Neuronal stem cell (in vitro differentiated cells): ENCODE data around the gene GRIA4.
A peak's percentile ranks its signal among the peaks of the same experiment; 100 is the strongest.

Experiments used
- DNase-seq: peaks from one replicate; pipeline ENCODE4 v3.0.0-alpha.2; 2013; ENCODE audit warnings: low spot score
- H2AFZ ChIP-seq: one replicate; pipeline ENCODE4 v1.6.1; 2013; ENCODE audit warnings: mild to moderate bottlenecking, low read length, inconsistent platforms
- H2AK5ac ChIP-seq: 2 replicates; pipeline ENCODE4 v1.6.1; 2013; ENCODE audit warnings: low read depth, mild to moderate bottlenecking, inconsistent platforms, low read length, moderate library complexity, mixed read lengths
- H2BK120ac ChIP-seq: 2 replicates; pipeline ENCODE4 v1.6.1; 2013; ENCODE audit warnings: low read depth, mild to moderate bottlenecking, inconsistent platforms, low read length, moderate library complexity, mixed read lengths
- H2BK12ac ChIP-seq: one replicate; pipeline ENCODE4 v1.6.1; 2013; ENCODE audit warnings: low read length, inconsistent platforms
- H2BK15ac ChIP-seq: 2 replicates; pipeline ENCODE4 v1.6.1; 2013; ENCODE audit warnings: mild to moderate bottlenecking, low read length, inconsistent platforms, mixed read lengths
- H2BK5ac ChIP-seq: one replicate; pipeline ENCODE4 v1.6.1; 2013; ENCODE audit warnings: inconsistent platforms, mild to moderate bottlenecking, low read length, moderate library complexity
- H3K14ac ChIP-seq: one replicate; pipeline ENCODE4 v1.6.1; 2013; ENCODE audit warnings: low read length, inconsistent platforms
- H3K18ac ChIP-seq: 2 replicates; pipeline ENCODE4 v1.6.1; 2013; ENCODE audit warnings: low read length, inconsistent platforms
- H3K23ac ChIP-seq: 2 replicates; pipeline ENCODE4 v1.6.1; 2013; ENCODE audit warnings: low read depth, mild to moderate bottlenecking, mixed read lengths, low read length, inconsistent platforms; ENCODE audit not compliant: poor library complexity
- H3K27ac ChIP-seq: replicated peaks from 3 replicates; pipeline ENCODE4 v1.5.1; 2013; ENCODE audit warnings: low read length, inconsistent platforms
- H3K27me3 ChIP-seq, 3 experiments: 2 replicates each; pipeline ENCODE4 v1.6.1; 2013; ENCODE audit warnings: low read length in 3 of 3, mild to moderate bottlenecking in 2 of 3, inconsistent platforms in 1 of 3, low read depth in 1 of 3, mixed read lengths in 1 of 3, moderate library complexity in 1 of 3; ENCODE audit not compliant: control insufficient read depth in 3 of 3, insufficient read depth in 3 of 3
- H3K36me3 ChIP-seq, 2 donors: replicated peaks in 1 of 2; 2 replicates each; pipeline ENCODE4 v1.6.1; 2013; ENCODE audit warnings: low read length in 2 of 2; ENCODE audit not compliant: control insufficient read depth in 2 of 2, insufficient read depth in 2 of 2
- H3K4ac ChIP-seq: 2 replicates; pipeline ENCODE4 v1.6.1; 2013; ENCODE audit warnings: inconsistent platforms, mild to moderate bottlenecking, low read length, moderate library complexity
- H3K4me1 ChIP-seq, 2 donors: 1 replicate in 1 of 2; 2 replicates in 1 of 2; pipeline ENCODE4 v1.6.1; 2013; ENCODE audit warnings: low read length in 2 of 2, low read depth in 1 of 2; ENCODE audit not compliant: control insufficient read depth in 2 of 2, insufficient read depth in 1 of 2
- H3K4me2 ChIP-seq: one replicate; pipeline ENCODE4 v1.6.1; 2013; ENCODE audit warnings: mild to moderate bottlenecking, low read length, inconsistent platforms; ENCODE audit not compliant: insufficient read depth, poor library complexity, severe bottlenecking
- H3K4me3 ChIP-seq, 2 donors: 2 replicates each; pipeline ENCODE4 v1.5.1; 2013; ENCODE audit warnings: low read length in 2 of 2, mild to moderate bottlenecking in 2 of 2, inconsistent platforms in 1 of 2, moderate library complexity in 1 of 2
- H3K79me1 ChIP-seq: one replicate; pipeline ENCODE4 v1.6.1; 2013; ENCODE audit warnings: low read depth, mild to moderate bottlenecking, inconsistent platforms, low read length, moderate library complexity
- H3K9ac ChIP-seq: one replicate; pipeline ENCODE4 v1.6.1; 2013; ENCODE audit warnings: mild to moderate bottlenecking, low read depth, low read length, inconsistent platforms; ENCODE audit not compliant: poor library complexity
- H3K9me3 ChIP-seq, 2 donors: replicated peaks in 1 of 2; 2 replicates each; pipeline versions ENCODE3 to v1.6.1; 2013; ENCODE audit warnings: low read length in 2 of 2, mild to moderate bottlenecking in 2 of 2, inconsistent platforms in 1 of 2, low read depth in 1 of 2, mixed read lengths in 1 of 2, moderate library complexity in 1 of 2; ENCODE audit not compliant: control insufficient read depth in 2 of 2, insufficient read depth in 1 of 2
- H4K8ac ChIP-seq: one replicate; pipeline ENCODE4 v1.6.1; 2013; ENCODE audit warnings: low read depth, mild to moderate bottlenecking, inconsistent platforms, low read length, moderate library complexity
- H4K91ac ChIP-seq: one replicate; pipeline ENCODE4 v1.6.1; 2013; ENCODE audit warnings: low read length, low read depth, mild to moderate bottlenecking, inconsistent platforms; ENCODE audit not compliant: poor library complexity
- WGBS, 2 donors: extraction: QIAGEN DNeasy Blood & Tissue Kit; methylation state at CpG; one replicate each; pipeline ENCODE4 v1.1.7; 2013; ENCODE audit warnings: missing lambda C conversion rate in 2 of 2, mixed read lengths in 1 of 2; ENCODE audit not compliant: insufficient read length in 2 of 2, insufficient replicate concordance in 1 of 2; ENCODE audit errors: extremely low coverage in 2 of 2; 5-methylcytosine and 5-hydroxymethylcytosine counted together

GRIA4 gene

DNA sequence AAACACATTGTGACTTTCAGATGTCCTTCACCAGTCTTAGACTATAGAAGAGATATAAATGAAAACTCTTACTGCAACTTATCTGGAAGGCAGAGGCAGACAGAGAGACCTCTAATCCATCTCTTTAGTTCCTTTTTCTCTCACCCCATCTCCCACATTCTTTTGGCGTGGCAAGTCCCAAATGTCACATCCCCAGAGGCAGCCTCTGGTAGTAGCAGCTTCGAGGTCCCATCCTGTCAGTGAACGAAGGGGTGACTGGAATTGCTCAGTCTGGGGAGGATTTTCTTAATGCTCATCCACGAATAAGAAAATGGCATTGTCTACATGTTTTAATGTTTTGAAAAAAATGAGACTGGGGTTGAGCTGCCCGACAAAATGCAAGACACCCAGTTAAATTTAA, 201.4 kb downstream of the GRIA4 start:
- Histone ChIP-seq H3K79me1 (no peaks in the 10 kb centered on the region), H3K9me3 (no peaks in the 10 kb centered on the region), H2BK12ac (no peak overlapping the region), H4K8ac (no peak overlapping the region), H2AK5ac (no peak overlapping the region), H2BK5ac (no peak overlapping the region), H2BK15ac (no peak overlapping the region), H3K23ac (no peak overlapping the region), H4K91ac (no peak overlapping the region), H3K18ac (no peak overlapping the region), H3K27me3 (no peaks in the 10 kb centered on the region), H3K14ac (no peak overlapping the region), H3K36me3 (no peaks in the 10 kb centered on the region), H3K9ac (no peak overlapping the region), H2AFZ (no peak overlapping the region), H3K4me1 (no peaks in the 10 kb centered on the region), H3K4me3 (no peak overlapping the region), H2BK120ac (no peak overlapping the region), H3K4me2 (no peak overlapping the region), H3K4ac (no peak overlapping the region), H3K27ac (no peak overlapping the region)
- no peak for DNase-seq
- no CpG with 5 or more reads among the region's 5 CpGs for WGBS, 2 donors

DNA sequence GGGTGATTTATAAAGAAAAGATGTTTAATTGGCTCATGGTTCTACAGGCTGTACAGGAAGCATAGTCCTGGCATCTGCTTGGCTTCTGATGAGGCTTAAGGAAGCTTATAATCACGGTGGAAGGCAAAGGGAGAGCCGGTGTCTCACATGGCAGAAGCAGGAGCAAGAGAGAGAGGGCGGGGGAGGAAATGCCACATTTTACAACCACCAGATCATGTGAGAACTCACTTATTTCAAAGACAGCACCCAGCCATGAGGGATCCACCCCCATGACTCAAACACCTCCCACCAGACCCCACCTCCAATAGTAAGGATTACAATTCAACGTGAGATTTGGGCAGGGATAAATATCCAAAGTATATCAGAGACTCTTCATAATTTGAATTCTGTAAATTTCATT, 211.5 kb downstream of the GRIA4 start:
- Histone ChIP-seq H3K4me1 (peaks cover 0 to 2% of the 10 kb centered on the region in 2 donors), H3K4ac (no peak overlapping the region), H3K14ac (no peak overlapping the region), H3K27me3 (no peaks in the 10 kb centered on the region), H4K8ac (no peak overlapping the region), H2AFZ (peak overlapping the region; percentile 45), H2AK5ac (no peak overlapping the region), H2BK12ac (no peak overlapping the region), H3K79me1 (no peaks in the 10 kb centered on the region), H2BK120ac (no peak overlapping the region), H3K4me3 (no peak overlapping the region), H3K9ac (no peak overlapping the region), H4K91ac (no peak overlapping the region), H3K18ac (no peak overlapping the region), H3K36me3 (no peaks in the 10 kb centered on the region), H2BK15ac (no peak overlapping the region), H2BK5ac (no peak overlapping the region), H3K9me3 (no peaks in the 10 kb centered on the region), H3K23ac (no peak overlapping the region), H3K27ac (no peak overlapping the region), H3K4me2 (no peak overlapping the region)
- DNase-seq = no peak
- WGBS, 2 donors = no CpG with 5 or more reads among the region's 4 CpGs

DNA sequence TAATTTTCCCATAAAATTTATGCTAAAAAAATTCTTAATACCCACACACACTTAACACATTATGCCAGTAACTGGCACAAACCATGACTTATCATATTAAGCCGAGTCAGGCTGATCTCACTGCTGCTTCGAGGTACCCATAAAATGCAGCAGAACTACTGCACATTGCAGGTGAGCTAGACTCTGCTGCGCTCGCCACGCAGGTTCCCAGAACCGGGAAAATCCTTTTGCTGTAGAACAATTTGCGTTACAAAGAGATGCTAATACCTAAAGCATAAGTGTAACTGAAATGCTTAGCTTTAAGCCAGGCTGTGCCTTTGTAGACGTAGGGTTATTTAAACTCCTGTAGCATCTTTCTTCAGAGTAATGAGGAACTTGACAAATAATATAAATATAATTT, 211.9 kb downstream of the GRIA4 start:
- no peak for DNase-seq
- no peak overlapping the region for H2AFZ ChIP-seq
- H2BK12ac ChIP-seq = no peak overlapping the region
- H2AK5ac ChIP-seq = no peak overlapping the region
- H3K36me3 ChIP-seq = no peaks in the 10 kb centered on the region
- H3K14ac ChIP-seq = no peak overlapping the region
- H3K4ac ChIP-seq = no peak overlapping the region
- H3K27ac ChIP-seq = no peak overlapping the region
- H3K9me3 ChIP-seq = no peaks in the 10 kb centered on the region
- H2BK15ac ChIP-seq = no peak overlapping the region
- no peak overlapping the region for H4K8ac ChIP-seq
- no peak overlapping the region for H3K18ac ChIP-seq
- no CpG with 5 or more reads among the region's 8 CpGs for WGBS, 2 donors
- H4K91ac ChIP-seq = no peak overlapping the region
- no peak overlapping the region for H2BK120ac ChIP-seq
- no peak overlapping the region for H3K23ac ChIP-seq
- H2BK5ac ChIP-seq = no peak overlapping the region
- no peak overlapping the region for H3K9ac ChIP-seq
- H3K4me1 ChIP-seq = peaks cover 0 to 2% of the 10 kb centered on the region in 2 donors
- H3K4me2 ChIP-seq = no peak overlapping the region
- no peak overlapping the region for H3K4me3 ChIP-seq
- H3K79me1 ChIP-seq = no peaks in the 10 kb centered on the region
- no peaks in the 10 kb centered on the region for H3K27me3 ChIP-seq

DNA sequence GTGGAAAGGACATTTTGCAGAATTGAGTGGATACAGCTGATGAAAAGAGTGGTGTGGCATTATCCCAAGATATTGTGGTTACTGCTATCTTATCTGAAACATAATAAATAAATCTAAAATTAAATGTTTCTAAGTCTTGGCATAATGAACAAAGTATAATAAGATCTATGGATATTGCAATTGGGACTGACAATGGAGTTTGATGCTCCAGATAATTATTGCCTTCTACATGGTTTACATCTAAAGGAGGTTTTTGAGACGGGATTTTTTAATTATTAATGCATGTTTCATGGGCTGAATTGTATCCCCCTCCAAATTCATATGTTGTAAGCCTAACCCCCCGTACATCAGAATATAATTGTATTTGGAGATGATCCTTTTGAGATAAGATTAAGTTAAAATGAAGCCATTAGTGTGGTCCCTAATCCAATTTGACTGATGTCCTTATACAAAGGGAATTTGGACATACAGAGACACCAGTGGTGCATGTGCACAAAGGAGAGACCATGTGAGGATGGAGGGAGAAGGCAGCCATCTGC, 213.7 kb downstream of the GRIA4 start:
- DNase-seq = no peak
- Histone ChIP-seq H2BK12ac (no peak overlapping the region), H3K23ac (no peak overlapping the region), H3K4ac (no peak overlapping the region), H3K14ac (no peak overlapping the region), H3K18ac (no peak overlapping the region), H3K4me3 (no peak overlapping the region), H3K4me1 (peaks cover 0 to 2% of the 10 kb centered on the region in 2 donors), H2BK15ac (no peak overlapping the region), H3K36me3 (no peaks in the 10 kb centered on the region), H3K27me3 (no peaks in the 10 kb centered on the region), H3K9me3 (no peaks in the 10 kb centered on the region), H2AK5ac (no peak overlapping the region), H3K79me1 (no peaks in the 10 kb centered on the region), H3K9ac (no peak overlapping the region), H2AFZ (no peak overlapping the region), H3K4me2 (no peak overlapping the region), H2BK5ac (no peak overlapping the region), H2BK120ac (no peak overlapping the region), H3K27ac (no peak overlapping the region), H4K8ac (no peak overlapping the region), H4K91ac (no peak overlapping the region)
- WGBS, 2 donors = no CpG with 5 or more reads among the region's 2 CpGs
